T-helper 1 cell treated with Interleukin-12 subunit alpha and Interleukin-12 subunit beta and Interleukin-4 antibody, amounts not matched to agents 30 ng/mL and 1 ng/mL, for 36 hours (primary cell): ENCODE measurements around the gene HOPX. TPM values are rescaled to one million over a fixed set of nuclear protein-coding genes. Genes with fewer than 3 reads are reported as not detected.
"Not testable (repeated sequence)": the region's sequence is repeated elsewhere in the genome, so short reads cannot be mapped to it uniquely, and the experiment has no call there.

ENCODE experiments used
- intact Hi-C: fragments of 100-400 bp; cut with micrococcal nuclease; formaldehyde crosslinking; loops from one replicate; pipeline ENCODE4 v1.15.1; 2024
- total RNA-seq: library from RNA; stranded (reverse); gene quantifications from 2 replicates; pipeline ENCODE4 v1.2.3, GENCODE V29; 2022

The HOPX gene
- total RNA-seq, 1 donor from 2014 or later, result 93.4 TPM

DNA sequence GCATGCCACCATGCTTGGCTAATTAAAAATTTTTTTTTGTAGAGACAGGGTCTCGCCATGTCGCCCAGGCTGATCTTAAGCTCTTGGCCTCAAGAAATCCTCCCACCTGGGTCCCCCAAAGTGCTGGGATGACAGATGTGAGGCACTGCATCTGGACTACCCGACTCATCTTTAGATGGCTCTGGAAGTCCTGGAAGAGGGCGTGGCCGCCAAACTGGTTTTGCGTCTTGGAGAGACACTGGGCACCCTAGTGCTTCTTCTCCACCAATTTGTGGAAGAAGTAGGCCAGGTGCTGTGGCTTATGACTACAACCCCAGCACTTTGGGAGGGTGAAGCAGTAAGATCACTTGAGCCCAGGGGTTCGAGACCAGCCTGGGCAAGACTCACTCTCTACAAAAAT lies 47.6 kb downstream of the HOPX start:
- intact Hi-C loops, result no loop called here

DNA sequence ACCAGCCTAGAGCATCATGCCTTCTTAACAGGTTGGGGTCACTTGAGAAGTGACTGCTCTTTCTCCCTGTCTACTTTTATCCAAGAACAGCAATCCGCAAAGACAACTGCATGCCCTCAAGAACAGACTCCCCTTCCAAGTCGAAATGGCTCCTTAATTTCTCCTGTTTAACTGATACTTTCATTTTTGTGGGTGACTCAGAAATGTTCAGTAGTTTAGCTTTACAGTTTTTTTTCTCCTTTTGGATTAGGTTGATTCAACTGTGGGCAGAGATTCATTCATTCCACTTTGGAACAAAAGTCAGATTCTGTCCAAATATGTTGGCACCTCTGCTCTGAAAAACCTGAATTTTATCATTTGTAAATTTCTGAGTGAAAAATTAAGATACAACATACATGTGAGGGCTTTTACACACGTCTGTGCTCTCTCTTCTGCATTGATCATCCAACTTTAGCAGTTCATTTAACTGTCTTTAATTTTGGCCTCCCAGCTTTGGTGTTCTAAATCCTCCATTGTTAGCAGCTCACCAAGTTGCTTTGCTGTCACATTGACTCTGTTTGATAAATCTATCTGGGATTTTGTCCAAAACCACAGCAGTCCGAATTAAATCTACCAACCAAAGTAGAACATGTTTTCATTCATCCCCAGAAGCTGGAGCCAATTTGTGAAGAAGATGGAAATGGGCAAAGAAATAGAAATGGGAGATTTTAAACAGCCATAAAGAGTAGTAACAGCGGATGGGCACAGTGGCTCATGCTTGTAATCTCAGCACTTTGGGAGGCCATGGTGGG lies 50.0 kb downstream of the HOPX start:
- intact Hi-C loops, result no loop called here

DNA sequence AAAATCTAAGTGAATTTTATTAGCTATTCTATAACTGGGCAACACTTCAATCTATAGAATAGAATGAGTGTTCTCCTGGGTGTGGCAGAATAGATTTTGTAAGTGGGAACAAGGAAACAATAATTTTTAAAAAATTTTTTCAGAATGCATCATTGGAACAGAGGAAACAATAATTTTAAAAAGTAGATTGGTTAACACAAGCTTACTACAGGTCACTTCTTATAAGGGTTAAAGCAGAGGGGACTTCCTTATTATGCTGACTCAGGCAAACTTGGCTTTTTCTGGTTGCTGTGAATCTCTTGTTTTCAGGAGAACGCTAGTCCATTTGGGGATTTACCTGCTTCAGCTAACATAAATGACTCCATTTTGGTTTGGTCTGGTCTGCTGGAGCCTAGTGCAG lies 52.5 kb downstream of the HOPX start:
- intact Hi-C loops, result no loop called here

DNA sequence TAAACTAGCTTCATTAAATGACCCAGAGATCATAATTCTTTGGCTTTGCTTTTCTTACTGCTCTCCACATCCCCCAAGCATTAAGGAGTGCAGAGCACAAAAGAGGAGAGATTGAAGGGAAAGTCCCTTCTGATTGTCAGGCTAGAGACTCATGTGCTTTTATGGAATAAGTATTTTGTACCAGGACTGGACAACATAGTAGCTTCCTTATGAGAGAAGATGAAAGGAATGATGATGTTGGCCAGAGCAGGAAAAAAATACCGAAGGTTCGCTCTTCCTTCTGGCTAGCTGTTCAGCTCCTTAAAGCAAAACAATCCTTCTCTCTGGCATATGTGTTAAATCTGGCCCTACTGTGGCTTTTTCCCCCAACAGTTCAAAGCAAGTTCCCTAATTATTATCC lies 53.1 kb downstream of the HOPX start:
- intact Hi-C loops, result loop anchor here (1.0 to 2.0 kb wide), 2 partner anchors 21 to 172 kb away; no protein-coding TSS in a partner anchor

DNA sequence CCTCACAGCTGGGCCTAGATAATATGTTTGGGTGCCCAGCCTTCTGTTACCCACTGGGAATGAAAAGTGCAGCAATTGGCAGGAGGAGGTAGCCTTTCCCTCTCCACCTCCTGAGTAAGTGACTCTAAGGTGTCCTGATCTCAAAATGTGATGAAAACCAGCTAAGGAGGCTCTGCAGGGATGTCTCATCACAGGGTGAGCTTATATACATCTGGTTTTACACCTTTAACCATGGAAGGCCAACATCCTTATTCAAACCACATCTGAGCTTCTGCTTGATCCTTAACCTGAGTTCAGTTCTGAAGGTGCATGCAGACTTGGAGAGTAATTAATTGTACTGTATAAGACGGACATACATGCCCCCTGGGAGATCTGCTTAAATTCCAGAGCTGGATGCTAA lies 53.7 kb downstream of the HOPX start:
- intact Hi-C loops, result loop anchor here (1.0 to 2.0 kb wide), 2 partner anchors 21 to 173 kb away; no protein-coding TSS in a partner anchor

DNA sequence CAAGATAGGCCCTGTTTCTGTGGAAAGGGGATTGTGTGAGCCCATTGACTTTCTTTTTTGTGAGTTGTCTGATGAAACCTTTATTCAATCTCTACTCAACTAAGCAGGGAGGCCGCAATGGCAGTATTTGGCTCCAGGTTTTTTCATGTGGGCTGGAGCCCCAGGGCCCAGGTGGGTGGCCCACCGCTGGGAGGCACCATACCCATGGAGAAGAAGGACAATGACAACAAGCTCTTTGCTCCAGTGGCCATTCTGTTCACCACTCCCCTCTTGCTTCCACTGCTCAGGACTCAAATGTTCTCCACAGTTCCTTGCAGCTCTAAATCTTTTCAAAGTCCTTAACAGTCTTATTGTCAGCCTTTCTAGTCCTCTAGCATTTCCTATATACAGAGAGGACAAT lies 54.1 kb downstream of the HOPX start:
- intact Hi-C loops, result loop anchor here (1.0 to 2.0 kb wide), 2 partner anchors 22 to 173 kb away; no protein-coding TSS in a partner anchor

DNA sequence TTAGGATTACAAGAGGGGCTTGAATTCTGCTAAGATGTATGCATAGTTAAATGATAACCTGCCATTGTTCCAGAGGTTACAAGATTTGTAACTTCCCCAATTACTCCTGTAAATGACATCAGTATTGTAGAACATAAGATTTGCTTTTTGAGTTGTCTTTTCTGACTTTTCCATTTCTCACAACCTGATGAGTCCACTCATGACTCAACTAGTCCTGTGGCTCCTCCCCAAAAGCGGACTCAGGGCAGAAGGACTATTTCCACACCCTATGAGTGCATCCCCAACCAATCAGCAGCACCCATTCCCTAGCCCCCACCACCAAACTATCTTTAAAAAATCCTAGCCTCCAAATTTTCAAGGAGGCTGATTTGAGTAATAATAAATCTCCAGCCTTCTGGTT lies 54.7 kb downstream of the HOPX start:
- intact Hi-C loops, result loop anchor here (2.0 kb wide), 1 partner anchor 22 kb away; no protein-coding TSS in a partner anchor

DNA sequence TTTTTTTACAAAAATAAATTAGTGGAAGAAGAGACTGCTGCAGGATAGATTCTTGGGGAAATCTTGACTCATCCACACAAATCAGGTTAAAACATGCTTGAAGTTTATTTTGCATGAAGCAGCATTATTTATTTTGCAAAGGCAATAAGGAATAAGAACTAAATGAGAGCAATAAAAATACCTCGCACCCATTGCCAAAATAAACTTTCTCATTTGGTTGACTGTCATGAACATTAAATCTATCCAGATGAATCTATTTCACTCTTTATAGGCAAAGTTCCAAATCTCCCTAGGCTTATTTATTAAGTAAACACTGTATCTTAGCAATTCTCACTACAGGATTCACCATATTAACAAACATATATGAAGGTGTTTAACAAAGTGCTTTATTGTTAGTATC lies 58.9 kb downstream of the HOPX start:
- intact Hi-C loops, result no loop called here

DNA sequence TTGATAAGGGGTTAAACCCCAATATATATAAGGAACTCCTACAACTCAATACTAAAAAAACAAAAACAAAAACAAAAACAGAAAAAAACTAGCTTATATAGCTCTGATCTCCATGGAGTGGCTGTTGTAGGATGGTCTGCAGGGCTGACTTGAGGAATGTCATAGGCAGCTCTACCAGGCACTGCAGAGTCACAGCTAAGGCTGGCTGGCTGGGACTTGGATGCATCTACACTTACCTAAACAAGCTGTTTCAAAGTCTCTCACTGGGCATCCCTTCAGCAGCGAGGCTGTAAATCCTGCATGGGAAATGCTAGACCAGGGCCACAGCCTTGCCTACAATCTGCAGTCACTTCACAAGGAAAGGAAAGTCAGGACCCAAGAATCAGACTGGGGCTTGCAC lies 61.3 kb downstream of the HOPX start:
- intact Hi-C loops, result no loop called here

DNA sequence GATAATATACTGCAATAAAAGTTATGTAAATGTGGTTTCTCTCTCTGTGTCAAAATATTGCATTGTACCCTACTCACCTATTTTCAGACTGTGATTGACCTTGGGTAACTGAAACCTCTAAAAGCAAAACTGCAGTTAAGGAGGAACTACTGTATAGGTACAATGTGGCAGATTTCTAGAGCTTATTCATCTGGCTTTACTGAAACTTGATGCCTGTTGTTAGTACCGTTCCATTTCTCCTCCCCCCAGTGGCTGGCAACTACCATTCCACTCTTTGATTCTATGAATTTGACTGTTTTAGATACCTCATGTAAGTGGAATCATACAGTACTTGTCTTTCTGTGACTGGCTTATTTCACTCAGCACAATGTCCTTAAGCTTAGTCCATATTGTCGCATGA lies 61.9 kb downstream of the HOPX start:
- intact Hi-C loops, result no loop called here

DNA sequence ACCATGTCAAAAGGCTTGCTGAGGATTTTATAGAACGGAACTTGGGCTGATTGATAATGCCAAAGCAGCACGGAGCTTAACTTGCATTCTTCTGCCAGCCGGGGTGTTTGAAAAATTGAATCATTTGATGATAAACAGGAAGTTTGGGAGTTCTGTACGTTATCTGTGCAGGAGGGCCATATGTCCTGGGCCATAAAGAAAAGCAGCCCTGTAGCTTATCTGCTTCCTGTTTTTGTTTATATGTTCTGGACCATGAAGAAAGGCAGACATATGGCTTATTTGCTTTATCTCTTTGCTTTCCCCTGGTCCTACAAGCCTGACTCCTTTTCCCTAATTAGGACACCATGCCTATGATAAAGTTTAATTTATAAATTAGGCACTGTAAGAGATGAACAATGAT lies 62.4 kb downstream of the HOPX start:
- intact Hi-C loops, result no loop called here

DNA sequence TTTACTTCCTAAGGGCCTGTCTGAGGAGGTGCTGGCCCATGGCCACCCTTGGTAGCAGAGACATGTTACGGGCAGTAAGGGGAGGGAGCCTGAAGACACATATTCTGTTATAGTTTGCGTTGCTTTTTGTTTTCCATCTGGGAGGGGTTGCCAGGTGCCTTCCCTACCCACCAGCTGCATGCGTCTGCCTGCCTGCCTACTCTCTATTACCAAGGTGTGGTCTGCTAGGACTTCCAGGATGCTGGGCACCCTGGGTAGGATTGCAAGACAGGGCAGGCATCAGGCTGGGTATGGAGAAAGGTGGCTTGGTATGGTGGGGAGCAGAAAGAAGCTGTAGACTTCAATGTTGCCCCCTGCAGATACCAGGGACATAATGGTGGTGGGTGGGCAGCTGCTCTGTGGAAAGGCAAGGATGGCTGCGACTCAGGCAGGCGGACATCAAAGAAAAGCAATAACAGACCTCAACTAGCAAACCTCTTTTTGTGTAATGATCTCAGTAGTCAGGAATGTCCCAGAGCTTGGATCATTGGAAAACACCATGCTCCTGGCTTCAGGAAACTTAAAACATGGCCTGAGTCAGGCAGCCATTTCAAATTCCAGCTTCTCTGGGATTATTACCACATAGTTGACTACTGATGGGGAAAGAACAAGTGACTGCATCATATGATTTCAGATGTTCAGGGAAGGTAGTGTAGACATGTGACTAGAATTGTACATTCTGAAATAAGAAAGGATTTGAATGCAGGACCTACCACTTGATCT lies 67.8 kb downstream of the HOPX start:
- intact Hi-C loops, result no loop called here

DNA sequence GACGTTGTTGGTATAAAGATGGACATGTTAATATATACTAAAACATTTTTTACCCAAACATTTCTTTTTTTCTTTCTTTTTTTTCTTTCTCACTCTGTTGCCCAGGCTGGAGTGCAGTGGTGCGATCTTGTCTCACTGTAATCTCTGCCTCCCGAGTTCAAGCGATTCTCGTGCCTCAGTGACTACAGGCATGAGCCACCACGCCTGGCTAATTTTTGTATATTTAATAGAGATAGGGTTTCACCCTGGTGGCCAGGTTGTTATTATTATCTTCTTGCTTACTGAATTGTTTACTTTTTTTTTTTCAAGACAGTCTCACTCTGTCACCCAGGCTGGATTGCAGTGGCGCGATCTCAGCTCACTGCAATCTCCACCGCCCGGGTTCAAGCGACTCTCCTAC lies 68.8 kb downstream of the HOPX start:
- intact Hi-C loops, result no loop called here

DNA sequence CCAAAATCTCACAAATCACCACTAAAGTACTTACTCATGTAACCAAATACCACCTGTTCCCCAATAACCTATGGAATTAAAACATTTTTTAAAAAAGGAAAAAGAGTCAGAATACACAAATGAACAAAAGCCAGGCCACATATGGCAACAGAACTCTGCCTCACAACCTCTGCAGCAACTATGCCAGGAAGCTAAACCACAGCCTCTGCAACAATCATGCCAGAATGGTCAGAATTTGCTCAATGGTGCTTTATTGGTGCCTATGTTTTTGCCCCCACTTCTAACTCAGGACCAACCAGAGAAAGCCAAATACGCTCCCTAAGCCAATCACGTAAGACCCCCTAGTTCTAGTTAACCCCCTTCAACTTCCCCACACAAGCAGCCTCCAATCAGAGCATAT lies 69.6 kb downstream of the HOPX start:
- intact Hi-C loops, result no loop called here

DNA sequence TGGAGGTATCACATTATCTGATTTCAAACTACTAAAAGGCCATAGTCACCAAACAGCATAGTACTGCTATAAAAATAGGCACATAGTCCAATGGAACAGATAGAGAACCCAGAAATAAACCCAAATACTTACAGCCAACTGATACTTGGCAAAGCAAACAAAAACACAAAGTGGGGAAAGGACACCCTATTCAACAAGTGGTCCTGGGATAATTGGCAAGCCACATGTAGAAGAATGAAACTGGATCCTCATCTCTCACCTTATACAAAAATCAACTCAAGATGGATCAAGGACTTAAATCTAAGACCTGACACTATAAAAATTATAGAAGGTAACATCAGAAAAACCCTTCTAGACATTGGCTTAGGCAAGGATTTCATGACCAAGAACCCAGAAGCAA lies 70.9 kb downstream of the HOPX start:
- intact Hi-C loops, result not testable (repeated sequence)

DNA sequence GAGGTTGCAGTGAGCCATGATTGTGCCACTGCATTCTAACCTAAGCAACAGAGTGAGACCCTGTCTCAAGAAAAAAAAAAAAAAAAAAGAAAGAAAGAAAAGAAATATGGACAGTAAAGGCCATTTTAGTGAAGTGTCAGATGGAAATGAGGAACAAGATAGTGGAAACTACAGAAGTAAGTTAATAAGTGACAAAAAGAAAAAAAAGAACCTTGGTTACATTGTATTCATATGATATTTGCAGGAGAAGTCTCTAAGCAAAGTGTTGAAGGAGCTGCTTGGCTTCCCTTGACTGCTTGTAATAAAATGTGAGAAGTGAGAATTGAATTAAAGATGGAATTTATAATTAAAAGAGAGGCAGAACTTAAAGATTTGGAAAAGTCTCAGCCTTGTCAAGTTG lies 73.2 kb downstream of the HOPX start:
- intact Hi-C loops, result no loop called here

DNA sequence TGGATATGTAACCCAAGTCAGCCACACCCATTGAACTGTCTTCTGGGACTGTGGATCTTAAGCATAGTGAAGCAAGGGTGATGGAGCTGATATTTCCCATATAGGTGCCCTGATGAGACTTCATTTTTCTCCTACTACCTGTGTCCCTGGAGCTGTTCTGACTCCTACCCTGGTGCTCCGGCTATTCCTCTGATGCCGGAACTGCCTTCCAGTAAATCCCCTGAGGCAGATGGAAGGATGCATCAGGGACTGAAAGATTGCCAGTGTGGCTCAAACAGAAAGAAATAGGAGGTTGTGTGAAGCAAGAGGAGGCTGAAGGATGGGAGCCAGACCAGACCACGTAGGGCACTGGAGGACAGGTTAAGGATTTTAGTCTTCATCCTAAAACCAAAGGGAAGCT lies 74.7 kb downstream of the HOPX start:
- intact Hi-C loops, result no loop called here

DNA sequence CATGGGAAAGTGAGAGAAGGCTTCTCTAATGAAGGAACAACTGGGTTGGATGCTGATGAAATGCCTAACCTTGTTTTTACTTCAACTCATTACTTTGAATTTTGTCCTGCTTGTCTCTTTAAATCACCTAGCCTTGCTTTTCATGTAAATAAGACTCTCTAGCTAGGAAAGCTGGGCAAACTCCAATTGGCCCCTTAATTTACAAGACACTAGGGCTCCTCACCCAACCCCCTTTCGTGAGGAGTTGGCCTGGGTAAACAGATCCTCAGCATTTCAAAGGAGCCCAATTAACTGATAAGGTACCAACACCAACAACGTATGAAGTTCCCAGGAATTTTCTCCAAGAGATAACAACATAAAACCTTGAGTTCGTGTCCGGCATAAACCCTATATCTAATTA lies 75.6 kb downstream of the HOPX start:
- intact Hi-C loops, result not testable (repeated sequence)

DNA sequence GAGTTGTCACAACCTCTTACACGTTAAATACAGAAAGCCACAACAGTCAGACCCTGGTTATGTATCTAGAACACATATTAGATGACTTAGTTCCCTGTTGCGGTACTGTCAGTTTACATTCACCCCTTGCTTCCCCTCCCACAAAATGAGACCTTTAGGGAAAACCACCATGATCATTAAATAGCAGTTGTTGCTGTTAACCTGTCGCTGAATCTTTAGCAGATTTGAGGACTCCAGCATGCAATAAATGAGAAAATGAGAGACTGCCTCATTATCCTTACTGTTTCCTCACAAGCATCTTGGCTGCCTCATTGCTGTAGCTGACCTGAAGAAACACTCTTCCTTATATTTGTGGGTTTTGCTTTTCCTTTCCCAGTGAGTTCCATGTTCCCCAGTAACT lies 77.8 kb downstream of the HOPX start:
- intact Hi-C loops, result no loop called here
